Osteocyte (in vitro differentiated cells): Measurements from ENCODE around the gene IL1RAPL2. TPM values are rescaled to one million over a fixed set of nuclear protein-coding genes. Genes with fewer than 3 reads are reported as not detected.

Experiments
- DNase-seq: peaks from one replicate; pipeline ENCODE4 v3.0.0; 2021; ENCODE audit warnings: mixed read lengths; ENCODE audit not compliant: unreplicated experiment; ENCODE audit errors: extremely low spot score
- H3K27ac Mint-ChIP-seq: one replicate; pipeline ENCODE4 v1.8.0; 2021; ENCODE audit warnings: mild to moderate bottlenecking, mixed read lengths; ENCODE audit not compliant: unreplicated experiment
- H3K27me3 Mint-ChIP-seq: one replicate; pipeline ENCODE4 v1.8.0; 2021; ENCODE audit warnings: mixed read lengths; ENCODE audit not compliant: unreplicated experiment
- H3K36me3 Mint-ChIP-seq: one replicate; pipeline ENCODE4 v1.8.0; 2021; ENCODE audit warnings: mixed read lengths; ENCODE audit not compliant: unreplicated experiment
- H3K4me1 Mint-ChIP-seq: one replicate; pipeline ENCODE4 v1.8.0; 2021; ENCODE audit warnings: mixed read lengths; ENCODE audit not compliant: unreplicated experiment
- H3K4me3 Mint-ChIP-seq: one replicate; pipeline ENCODE4 v1.8.0; 2021; ENCODE audit warnings: mild to moderate bottlenecking, moderate library complexity, mixed read lengths; ENCODE audit not compliant: unreplicated experiment
- H3K9me3 Mint-ChIP-seq: one replicate; pipeline ENCODE4 v1.8.0; 2021; ENCODE audit warnings: mixed read lengths; ENCODE audit not compliant: unreplicated experiment
- CTCF ChIP-seq: fragments of 200-600 bp; sonication (generic); IDR thresholded peaks from 2 replicates; pipeline ENCODE4 v1.5.0; 2021; ENCODE audit warnings: antibody characterized with exemption, mild to moderate bottlenecking, moderate library complexity
- total RNA-seq: library from RNA; stranded (reverse); gene quantifications from 2 replicates; pipeline ENCODE4 v1.2.1, GENCODE V29; 2021

Gene IL1RAPL2
- total RNA-seq, 1 donor from 2014 or later = not detected

GRCh38 chrX:105307762-105308161 is 741.8 kb downstream of the IL1RAPL2 start:
- H3K4me1 Mint-ChIP-seq = no peaks in the 10 kb centered on the region
- DNase-seq = no peak
- no peak overlapping the region for H3K27ac Mint-ChIP-seq
- no peak for TF ChIP-seq CTCF
- no peak overlapping the region for H3K4me3 Mint-ChIP-seq
- H3K27me3 Mint-ChIP-seq = no peaks in the 10 kb centered on the region
- peaks cover 7% of the 10 kb centered on the region for H3K9me3 Mint-ChIP-seq
- H3K36me3 Mint-ChIP-seq = no peaks in the 10 kb centered on the region

- Mint-ChIP-seq H3K27me3 (no peaks in the 10 kb centered on the region), H3K4me3 (no peak overlapping the region), H3K9me3 (peaks cover under 1% of the 10 kb centered on the region), H3K4me1 (peaks cover 15% of the 10 kb centered on the region), H3K36me3 (no peaks in the 10 kb centered on the region), H3K27ac (no peak overlapping the region)
- no peak for TF ChIP-seq CTCF
- no peak for DNase-seq
These were observed 747.6 kb downstream of the IL1RAPL2 start for GRCh38 chrX:105313596-105313995.

- H3K9me3 Mint-ChIP-seq = no peaks in the 10 kb centered on the region
- H3K27me3 Mint-ChIP-seq = no peaks in the 10 kb centered on the region
- DNase-seq = no peak
These were observed 748.5 kb downstream of the IL1RAPL2 start for GRCh38 chrX:105314458-105314857.

GRCh38 chrX:105315248-105315647 is 749.2 kb downstream of the IL1RAPL2 start:
- peaks cover 15% of the 10 kb centered on the region for H3K4me1 Mint-ChIP-seq
- no peaks in the 10 kb centered on the region for H3K27me3 Mint-ChIP-seq
- DNase-seq = no peak
- no peaks in the 10 kb centered on the region for H3K36me3 Mint-ChIP-seq
- no peak overlapping the region for H3K27ac Mint-ChIP-seq
- TF ChIP-seq CTCF = no peak
- H3K4me3 Mint-ChIP-seq = no peak overlapping the region
- no peaks in the 10 kb centered on the region for H3K9me3 Mint-ChIP-seq

More at GRCh38 chrX:105314458-105314857, 748.5 kb downstream of the IL1RAPL2 start:
- TF ChIP-seq CTCF = no peak
- Mint-ChIP-seq H3K4me1 (peaks cover 15% of the 10 kb centered on the region), H3K4me3 (no peak overlapping the region), H3K36me3 (no peaks in the 10 kb centered on the region), H3K27ac (peak overlapping the region; percentile 19)

- no peak for DNase-seq
- Mint-ChIP-seq H3K27ac (no peak overlapping the region), H3K27me3 (no peaks in the 10 kb centered on the region), H3K4me3 (no peak overlapping the region), H3K36me3 (no peaks in the 10 kb centered on the region), H3K9me3 (no peaks in the 10 kb centered on the region), H3K4me1 (peaks cover 15% of the 10 kb centered on the region)
- no peak for TF ChIP-seq CTCF
These were observed 751.1 kb downstream of the IL1RAPL2 start for GRCh38 chrX:105317117-105317516.
